Measurements from ENCODE around the gene CLPTM1L.
"Not testable (repeated sequence)": the region's sequence is repeated elsewhere in the genome, so short reads cannot be mapped to it uniquely, and the experiment has no call there.

CLPTM1L gene

DNA sequence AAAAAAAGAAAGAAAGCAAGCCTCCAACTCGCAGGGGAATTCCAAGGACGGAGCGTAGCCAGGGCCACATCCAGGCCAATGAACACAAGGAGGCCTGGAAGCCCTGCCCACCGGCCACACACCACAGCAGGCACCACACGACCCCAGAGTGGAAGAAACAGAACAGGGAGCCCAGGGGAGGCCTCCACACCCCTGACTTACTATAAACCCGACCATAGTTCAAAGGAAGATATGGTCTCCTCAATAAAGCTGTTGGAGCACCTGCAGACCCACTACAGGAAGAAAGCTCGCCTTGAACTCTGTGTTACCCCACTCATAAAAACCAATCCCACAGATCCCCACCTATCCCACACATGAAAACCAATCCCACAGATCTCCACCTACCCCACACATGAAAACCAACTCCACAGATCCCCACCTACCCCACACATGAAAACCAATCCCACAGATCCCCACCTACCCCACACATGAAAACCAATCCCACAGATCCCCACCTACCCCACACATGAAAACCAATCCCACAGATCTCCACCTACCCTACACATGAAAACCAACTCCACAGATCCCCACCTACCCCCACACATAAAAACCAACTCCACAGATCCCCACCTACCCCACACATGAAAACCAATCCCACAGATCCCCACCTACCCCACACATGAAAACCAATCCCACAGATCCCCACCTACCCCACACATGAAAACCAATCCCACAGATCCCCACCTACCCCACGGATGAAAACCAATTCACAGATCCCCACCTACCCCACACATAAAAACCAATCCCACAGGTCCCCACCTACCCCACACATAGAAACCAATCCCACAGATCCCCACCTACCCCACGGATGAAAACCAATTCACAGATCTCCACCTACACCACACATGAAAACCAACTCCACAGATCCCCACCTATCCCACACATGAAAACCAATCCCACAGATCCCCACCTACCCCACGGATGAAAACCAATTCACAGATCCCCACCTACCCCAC is 69.2 kb downstream of the CLPTM1L start:
- not testable (repeated sequence) for H3K9ac ChIP-seq (ENCODE audit: low read depth in 1 of 2, low read length in 2 of 2); H3K36me3 ChIP-seq (ENCODE audit: control insufficient read depth in 2 of 2, insufficient read depth in 2 of 2, low read length in 2 of 2); H3K9me3 ChIP-seq (ENCODE audit: control insufficient read depth in 2 of 2, low read length in 2 of 2); H3K4me3 ChIP-seq (ENCODE audit: low read length in 2 of 2); H3K27me3 ChIP-seq (ENCODE audit: control insufficient read depth in 2 of 2, insufficient read depth in 2 of 2, low read length in 2 of 2); H3K4me1 ChIP-seq (ENCODE audit: control insufficient read depth in 2 of 2, insufficient read depth in 2 of 2, low read length in 2 of 2); H3K27ac ChIP-seq (ENCODE audit: low read depth in 2 of 2, low read length in 2 of 2)

- Histone ChIP-seq H3K27ac (ENCODE audit: low read depth in 2 of 2, low read length in 2 of 2) (no peak overlapping the region), H3K4me3 (ENCODE audit: low read length in 2 of 2) (no peak overlapping the region), H3K36me3 (ENCODE audit: control insufficient read depth in 2 of 2, insufficient read depth in 2 of 2, low read length in 2 of 2) (no peaks in the 10 kb centered on the region), H3K27me3 (ENCODE audit: control insufficient read depth in 2 of 2, insufficient read depth in 2 of 2, low read length in 2 of 2) (no peaks in the 10 kb centered on the region), H3K9ac (ENCODE audit: low read depth in 1 of 2, low read length in 2 of 2) (no peak overlapping the region), H3K4me1 (ENCODE audit: control insufficient read depth in 2 of 2, insufficient read depth in 2 of 2, low read length in 2 of 2) (no peaks in the 10 kb centered on the region), H3K9me3 (ENCODE audit: control insufficient read depth in 2 of 2, low read length in 2 of 2) (no peaks in the 10 kb centered on the region)
Observed at GRCh38 chr5:1274471-1274870, 70.4 kb downstream of the CLPTM1L start.

DNA sequence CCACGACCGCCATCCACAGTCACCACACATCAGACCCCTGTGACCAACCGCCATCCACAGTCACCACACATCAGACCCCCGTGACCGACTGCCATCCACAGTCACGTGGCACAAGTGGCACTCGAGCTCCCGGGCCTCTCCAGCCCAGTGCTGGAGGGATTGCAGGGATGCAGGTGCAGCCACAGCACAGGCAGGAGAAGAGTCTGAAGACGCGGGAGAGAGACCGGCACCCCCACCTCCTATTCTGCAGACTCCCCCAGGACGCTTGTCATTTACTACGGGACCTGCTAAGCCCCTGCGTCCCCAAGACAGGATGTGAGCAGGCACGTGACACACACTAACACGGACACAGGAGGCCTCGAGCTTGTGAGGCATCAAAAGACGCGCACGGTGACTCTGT is 71.2 kb downstream of the CLPTM1L start:
- H3K4me3 ChIP-seq (ENCODE audit: low read length in 2 of 2), result no peak overlapping the region
- no peaks in the 10 kb centered on the region for H3K36me3 ChIP-seq (ENCODE audit: control insufficient read depth in 2 of 2, insufficient read depth in 2 of 2, low read length in 2 of 2)
- no peak overlapping the region for H3K27ac ChIP-seq (ENCODE audit: low read depth in 2 of 2, low read length in 2 of 2)
- no peaks in the 10 kb centered on the region for H3K4me1 ChIP-seq (ENCODE audit: control insufficient read depth in 2 of 2, insufficient read depth in 2 of 2, low read length in 2 of 2)
- no peaks in the 10 kb centered on the region for H3K27me3 ChIP-seq (ENCODE audit: control insufficient read depth in 2 of 2, insufficient read depth in 2 of 2, low read length in 2 of 2)
- no peaks in the 10 kb centered on the region for H3K9me3 ChIP-seq (ENCODE audit: control insufficient read depth in 2 of 2, low read length in 2 of 2)
- no peak overlapping the region for H3K9ac ChIP-seq (ENCODE audit: low read depth in 1 of 2, low read length in 2 of 2)

DNA sequence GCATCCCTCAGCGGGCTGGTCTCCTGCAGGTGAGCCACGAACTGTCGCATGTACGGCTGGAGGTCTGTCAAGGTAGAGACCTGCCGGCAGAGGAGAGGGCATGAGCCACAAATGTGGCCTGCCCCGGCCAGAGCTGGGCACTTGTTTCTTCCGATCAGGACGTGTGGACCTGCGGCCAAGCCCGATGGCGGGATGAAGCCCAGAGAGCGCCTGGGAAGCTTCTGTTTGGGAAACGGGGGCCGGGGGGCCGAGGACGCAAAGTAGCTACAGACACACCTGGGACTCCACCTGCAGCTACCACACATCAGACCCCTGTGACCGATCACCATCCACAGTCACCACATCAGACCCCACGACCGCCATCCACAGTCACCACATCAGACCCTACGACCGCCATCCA is 72.7 kb downstream of the CLPTM1L start:
- Histone ChIP-seq H3K36me3 (ENCODE audit: control insufficient read depth in 2 of 2, insufficient read depth in 2 of 2, low read length in 2 of 2) (no peaks in the 10 kb centered on the region), H3K9me3 (ENCODE audit: control insufficient read depth in 2 of 2, low read length in 2 of 2) (no peaks in the 10 kb centered on the region), H3K27ac (ENCODE audit: low read depth in 2 of 2, low read length in 2 of 2) (no peak overlapping the region), H3K4me3 (ENCODE audit: low read length in 2 of 2) (no peak overlapping the region), H3K9ac (ENCODE audit: low read depth in 1 of 2, low read length in 2 of 2) (no peak overlapping the region), H3K27me3 (ENCODE audit: control insufficient read depth in 2 of 2, insufficient read depth in 2 of 2, low read length in 2 of 2) (no peaks in the 10 kb centered on the region), H3K4me1 (ENCODE audit: control insufficient read depth in 2 of 2, insufficient read depth in 2 of 2, low read length in 2 of 2) (no peaks in the 10 kb centered on the region)

DNA sequence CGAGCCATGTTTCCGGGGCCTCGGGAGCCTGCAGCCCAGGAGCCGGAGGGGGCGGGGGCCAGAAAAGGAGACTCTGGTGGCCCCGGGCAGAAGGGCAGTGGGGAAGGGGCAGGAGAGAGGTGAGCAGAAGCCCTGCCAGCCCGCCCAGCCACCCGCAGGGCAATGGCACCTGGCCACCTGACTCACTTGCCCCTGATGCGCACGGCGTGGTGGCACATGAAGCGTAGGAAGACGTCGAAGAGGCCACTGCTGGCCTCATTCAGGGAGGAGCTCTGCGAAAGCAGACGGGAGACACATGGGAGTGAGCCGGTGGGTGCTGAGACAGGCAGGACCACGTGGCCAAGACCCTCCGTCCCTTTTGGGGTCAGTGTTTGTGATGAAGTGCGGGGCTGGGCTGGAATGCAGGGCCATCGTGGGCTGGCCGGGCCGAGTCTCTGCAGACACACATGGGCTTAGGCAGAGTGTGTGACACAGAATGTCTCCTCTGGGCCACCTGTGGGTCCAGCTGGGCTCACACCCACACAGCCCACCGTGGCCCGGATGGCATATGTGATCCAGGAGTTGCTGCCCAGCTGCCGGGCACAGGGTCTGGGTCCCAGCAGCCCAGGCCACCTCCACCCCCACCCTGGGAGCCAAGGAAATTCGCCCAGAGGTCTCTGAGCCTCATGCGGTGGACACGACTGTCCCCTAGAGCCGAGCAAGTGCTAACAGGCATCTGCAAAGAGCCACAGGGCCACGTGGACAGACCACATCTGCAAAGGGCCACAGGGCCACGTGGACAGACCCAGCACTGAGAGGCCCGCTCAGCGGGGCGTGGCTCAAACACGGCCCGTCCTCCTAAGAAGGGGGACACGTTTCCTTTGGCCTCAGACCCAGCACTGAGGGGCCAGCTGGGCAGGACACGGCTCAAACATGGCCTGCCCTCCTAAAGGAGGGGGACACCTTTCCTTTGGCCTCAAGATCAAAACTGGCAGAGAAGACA is 73.7 kb downstream of the CLPTM1L start:
- H3K4me3 ChIP-seq (ENCODE audit: low read length in 2 of 2), result no peak overlapping the region
- no peaks in the 10 kb centered on the region for H3K4me1 ChIP-seq (ENCODE audit: control insufficient read depth in 2 of 2, insufficient read depth in 2 of 2, low read length in 2 of 2)
- no peaks in the 10 kb centered on the region for H3K9me3 ChIP-seq (ENCODE audit: control insufficient read depth in 2 of 2, low read length in 2 of 2)
- no peaks in the 10 kb centered on the region for H3K27me3 ChIP-seq (ENCODE audit: control insufficient read depth in 2 of 2, insufficient read depth in 2 of 2, low read length in 2 of 2)
- H3K27ac ChIP-seq (ENCODE audit: low read depth in 2 of 2, low read length in 2 of 2), result no peak overlapping the region
- no peaks in the 10 kb centered on the region for H3K36me3 ChIP-seq (ENCODE audit: control insufficient read depth in 2 of 2, insufficient read depth in 2 of 2, low read length in 2 of 2)
- no peak overlapping the region for H3K9ac ChIP-seq (ENCODE audit: low read depth in 1 of 2, low read length in 2 of 2)

GRCh38 chr5:1270426-1270825 is 74.5 kb downstream of the CLPTM1L start:
- Histone ChIP-seq H3K9me3 (ENCODE audit: control insufficient read depth in 2 of 2, low read length in 2 of 2) (no peaks in the 10 kb centered on the region), H3K9ac (ENCODE audit: low read depth in 1 of 2, low read length in 2 of 2) (no peak overlapping the region), H3K27me3 (ENCODE audit: control insufficient read depth in 2 of 2, insufficient read depth in 2 of 2, low read length in 2 of 2) (no peaks in the 10 kb centered on the region), H3K4me3 (ENCODE audit: low read length in 2 of 2) (no peak overlapping the region), H3K36me3 (ENCODE audit: control insufficient read depth in 2 of 2, insufficient read depth in 2 of 2, low read length in 2 of 2) (no peaks in the 10 kb centered on the region), H3K4me1 (ENCODE audit: control insufficient read depth in 2 of 2, insufficient read depth in 2 of 2, low read length in 2 of 2) (no peaks in the 10 kb centered on the region), H3K27ac (ENCODE audit: low read depth in 2 of 2, low read length in 2 of 2) (no peak overlapping the region)

DNA sequence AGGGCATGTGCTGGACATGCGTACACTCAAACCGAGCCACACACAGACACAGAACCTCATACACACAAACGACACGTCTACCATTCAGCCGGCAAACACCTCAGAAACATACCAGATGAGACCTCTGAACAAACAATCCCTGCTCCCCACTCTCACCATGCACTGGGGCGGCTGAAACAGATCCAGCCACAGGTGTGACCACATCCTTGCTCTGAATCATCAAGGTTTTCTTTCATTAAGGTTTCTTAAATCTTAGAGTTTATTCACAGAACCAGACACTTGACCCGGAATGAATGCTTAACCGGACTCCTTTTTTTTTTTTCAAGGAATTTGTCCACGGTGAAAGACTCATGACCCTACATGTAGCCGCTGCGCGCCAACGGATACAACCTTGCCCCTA is 76.2 kb downstream of the CLPTM1L start:
- H3K36me3 ChIP-seq (ENCODE audit: control insufficient read depth in 2 of 2, insufficient read depth in 2 of 2, low read length in 2 of 2), result no peaks in the 10 kb centered on the region
- H3K4me1 ChIP-seq (ENCODE audit: control insufficient read depth in 2 of 2, insufficient read depth in 2 of 2, low read length in 2 of 2), result no peaks in the 10 kb centered on the region
- H3K9me3 ChIP-seq (ENCODE audit: control insufficient read depth in 2 of 2, low read length in 2 of 2), result no peaks in the 10 kb centered on the region

GRCh38 chr5:1268056-1268455 is 76.8 kb downstream of the CLPTM1L start:
- no peak overlapping the region for H3K4me3 ChIP-seq (ENCODE audit: low read length in 2 of 2)
- H3K36me3 ChIP-seq (ENCODE audit: control insufficient read depth in 2 of 2, insufficient read depth in 2 of 2, low read length in 2 of 2), result no peaks in the 10 kb centered on the region
- H3K9me3 ChIP-seq (ENCODE audit: control insufficient read depth in 2 of 2, low read length in 2 of 2), result no peaks in the 10 kb centered on the region
- H3K4me1 ChIP-seq (ENCODE audit: control insufficient read depth in 2 of 2, insufficient read depth in 2 of 2, low read length in 2 of 2), result no peaks in the 10 kb centered on the region
- H3K9ac ChIP-seq (ENCODE audit: low read depth in 1 of 2, low read length in 2 of 2), result no peak overlapping the region
- no peaks in the 10 kb centered on the region for H3K27me3 ChIP-seq (ENCODE audit: control insufficient read depth in 2 of 2, insufficient read depth in 2 of 2, low read length in 2 of 2)
- H3K27ac ChIP-seq (ENCODE audit: low read depth in 2 of 2, low read length in 2 of 2), result no peak overlapping the region

More for the DNA sequence above, 76.2 kb downstream of the CLPTM1L start:
- no peak overlapping the region for H3K9ac ChIP-seq (ENCODE audit: low read depth in 1 of 2, low read length in 2 of 2)
- H3K27me3 ChIP-seq (ENCODE audit: control insufficient read depth in 2 of 2, insufficient read depth in 2 of 2, low read length in 2 of 2), result no peaks in the 10 kb centered on the region
- no peak overlapping the region for H3K27ac ChIP-seq (ENCODE audit: low read depth in 2 of 2, low read length in 2 of 2)
- no peak overlapping the region for H3K4me3 ChIP-seq (ENCODE audit: low read length in 2 of 2)

All from mucosa of rectum (tissue), 2 donors.